Astrocyte of the hippocampus (primary cell): ENCODE results near the gene CDH2.

ENCODE experiments used
- DNase-seq: peaks from one replicate; pipeline ENCODE4 v3.0.0; 2011; ENCODE audit warnings: low read depth, low spot score

Gene CDH2

DNA sequence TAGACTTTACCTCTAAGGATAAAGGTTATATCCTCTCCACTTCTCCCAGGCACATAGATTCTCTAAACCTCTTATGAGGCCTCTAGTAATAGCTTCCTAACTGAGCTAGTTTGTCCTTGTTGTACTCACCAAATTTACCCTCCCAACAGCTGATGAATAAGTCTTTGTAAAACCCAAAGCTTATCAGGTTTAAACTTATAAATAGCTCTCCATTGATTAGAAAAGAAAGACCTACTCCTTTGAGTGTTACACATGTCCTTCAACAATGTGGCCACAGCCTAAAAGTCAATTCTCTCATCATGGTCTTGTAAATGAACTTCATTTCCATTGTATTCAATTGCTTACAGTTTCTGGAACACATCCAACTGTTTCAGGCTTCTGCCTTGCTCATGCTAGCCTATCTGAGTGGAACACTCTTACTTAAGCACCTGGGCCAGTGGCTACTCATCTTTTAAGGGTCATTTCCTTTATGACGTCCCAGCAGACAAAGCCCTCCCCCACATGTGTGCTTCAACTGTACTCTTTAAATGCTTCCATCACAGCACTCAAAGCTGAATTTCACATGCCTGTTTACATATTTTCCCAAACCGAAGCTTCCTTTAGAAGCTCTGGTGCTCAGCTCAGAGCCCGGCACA is 131.6 kb downstream of the CDH2 start:
- DNase-seq = peak; percentile 53

GRCh38 chr18:28044036-28044435 is 132.9 kb downstream of the CDH2 start:
- DNase-seq = no peak

DNA sequence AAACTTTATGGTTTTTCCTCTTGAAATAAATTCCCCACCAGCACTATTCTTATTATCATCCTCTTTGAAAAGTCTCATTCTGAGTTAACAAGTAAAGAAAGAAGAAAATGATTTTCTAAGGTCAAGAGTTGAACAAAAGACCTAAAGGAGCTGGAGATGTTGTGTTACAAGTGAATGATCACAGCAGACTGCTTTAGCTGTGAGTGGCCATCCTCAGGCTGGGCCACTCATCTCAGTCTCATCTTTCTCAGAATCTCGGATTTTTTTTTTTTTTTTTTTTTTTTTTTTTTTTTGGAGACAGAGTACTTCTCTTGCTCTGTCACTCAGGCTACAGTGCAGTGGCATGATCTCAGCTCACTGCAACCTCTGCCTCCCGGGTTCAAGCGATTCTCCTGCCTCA is 133.3 kb downstream of the CDH2 start:
- DNase-seq = no peak

DNA sequence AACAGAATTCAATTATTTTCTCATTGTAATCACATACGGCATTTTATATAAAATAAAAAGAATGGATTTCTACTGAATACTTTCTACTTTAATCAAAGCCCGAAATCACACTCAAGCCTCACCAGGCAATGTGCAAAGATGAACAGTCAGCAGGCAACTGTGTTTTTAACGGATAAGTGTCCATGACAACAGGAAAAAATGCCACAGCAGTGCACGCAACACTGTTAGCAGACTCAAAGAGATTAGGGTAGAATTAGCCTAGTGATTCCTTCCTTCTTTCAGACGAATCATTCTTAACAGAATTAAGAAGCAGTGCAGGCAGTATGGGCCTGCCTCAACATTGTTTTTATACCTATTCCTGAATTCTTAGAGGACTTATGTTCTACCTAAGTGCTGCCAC is 135.6 kb downstream of the CDH2 start:
- peak; percentile 91 for DNase-seq

DNA sequence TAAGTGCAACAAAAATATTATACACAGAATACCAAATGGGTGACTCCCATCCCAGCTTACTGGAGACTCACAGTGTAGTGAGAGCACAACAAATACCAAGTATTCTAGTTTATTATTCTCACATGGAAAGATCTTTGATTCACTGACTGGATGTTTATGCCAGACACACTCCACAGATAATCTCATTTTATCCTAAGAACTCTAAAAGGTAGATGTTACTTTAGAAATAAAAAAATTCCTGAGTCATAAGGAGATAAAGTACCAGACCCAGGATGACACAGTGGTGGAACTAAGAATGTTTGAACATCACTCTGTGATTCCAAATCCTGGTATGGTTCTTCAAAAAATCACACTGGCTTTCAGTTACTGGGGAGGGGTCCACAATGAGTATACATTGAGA is 136.2 kb downstream of the CDH2 start:
- DNase-seq = no peak

- DNase-seq = peak; percentile 45
Measured at GRCh38 chr18:28040211-28040610, 136.7 kb downstream of the CDH2 start.

- no peak for DNase-seq
Measured at GRCh38 chr18:28039691-28040090, 137.2 kb downstream of the CDH2 start.

- DNase-seq = peak; percentile 38
Measured at GRCh38 chr18:28039078-28039477, 137.9 kb downstream of the CDH2 start.

DNA sequence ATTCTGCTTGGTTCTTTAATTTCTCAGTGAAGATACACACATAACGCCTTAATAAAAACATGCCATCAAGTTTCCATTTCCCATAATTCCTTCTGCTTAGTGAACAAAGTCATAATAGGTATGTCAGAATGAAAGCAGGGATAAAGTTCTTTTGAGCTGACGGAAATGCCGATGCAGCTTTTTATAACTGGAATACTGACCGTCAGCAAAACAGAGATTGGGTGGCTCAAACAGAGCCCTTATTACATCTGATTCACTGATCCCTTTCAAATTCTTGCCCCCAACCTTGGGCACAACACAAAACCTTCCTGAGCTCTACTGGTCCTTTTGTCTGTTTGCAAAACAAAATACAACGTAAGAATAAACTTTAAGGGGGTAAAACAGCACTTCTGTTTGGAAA is 140.4 kb downstream of the CDH2 start:
- peak; percentile 74 for DNase-seq

GRCh38 chr18:28034567-28034966 is 142.4 kb downstream of the CDH2 start:
- DNase-seq = no peak

DNA sequence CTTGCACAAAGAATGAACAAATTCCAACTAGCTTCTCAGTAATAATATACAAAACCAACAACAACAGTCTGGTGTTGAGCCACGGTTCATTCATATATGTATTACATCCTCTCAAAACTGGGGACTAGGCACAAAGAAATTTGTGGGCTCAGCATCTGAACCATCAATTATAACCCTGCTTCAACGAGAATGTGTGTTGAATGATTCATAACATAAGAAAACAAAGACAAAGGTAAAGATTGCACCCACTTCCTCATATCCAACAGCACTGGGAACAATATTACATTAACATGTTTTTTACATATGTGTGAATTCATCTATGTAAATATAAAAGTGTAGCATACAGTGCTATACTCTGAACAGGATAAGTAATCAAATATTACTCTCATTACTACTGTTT is 144.8 kb downstream of the CDH2 start:
- no peak for DNase-seq

GRCh38 chr18:28030458-28030857 is 146.5 kb downstream of the CDH2 start:
- DNase-seq = no peak

- DNase-seq = no peak
Measured at GRCh38 chr18:28027755-28028154, 149.2 kb downstream of the CDH2 start.

DNA sequence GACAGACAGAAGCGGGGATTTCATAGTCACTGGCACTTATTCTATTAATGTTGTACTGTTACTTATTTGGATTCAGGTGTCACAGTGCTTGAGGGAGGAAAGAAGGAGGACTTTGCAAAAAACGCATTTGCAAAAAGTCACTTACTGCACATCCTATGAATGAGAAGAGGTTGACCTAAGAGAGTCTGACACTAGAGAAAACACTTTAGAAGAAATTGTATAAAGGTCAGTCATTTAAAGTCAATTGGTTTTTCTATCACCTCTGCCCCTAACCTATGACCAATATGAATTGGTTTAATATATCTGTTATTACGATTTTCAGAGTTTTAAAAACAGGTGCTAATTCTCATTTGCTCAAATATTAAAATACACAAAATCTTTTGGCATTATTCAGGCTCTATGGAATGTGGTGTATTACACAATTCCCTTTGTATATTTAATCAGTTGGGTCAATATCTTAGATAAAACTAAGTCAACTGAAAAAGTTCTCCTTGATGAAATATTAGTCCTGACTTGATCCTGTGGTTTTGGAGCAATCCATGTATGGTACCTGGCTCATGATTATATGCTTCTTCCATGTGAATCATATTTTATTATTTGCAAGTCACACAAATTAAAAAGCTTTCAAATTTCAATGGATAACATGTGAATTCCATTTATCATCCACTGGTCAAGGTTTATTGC is 157.4 kb downstream of the CDH2 start:
- DNase-seq = no peak

DNA sequence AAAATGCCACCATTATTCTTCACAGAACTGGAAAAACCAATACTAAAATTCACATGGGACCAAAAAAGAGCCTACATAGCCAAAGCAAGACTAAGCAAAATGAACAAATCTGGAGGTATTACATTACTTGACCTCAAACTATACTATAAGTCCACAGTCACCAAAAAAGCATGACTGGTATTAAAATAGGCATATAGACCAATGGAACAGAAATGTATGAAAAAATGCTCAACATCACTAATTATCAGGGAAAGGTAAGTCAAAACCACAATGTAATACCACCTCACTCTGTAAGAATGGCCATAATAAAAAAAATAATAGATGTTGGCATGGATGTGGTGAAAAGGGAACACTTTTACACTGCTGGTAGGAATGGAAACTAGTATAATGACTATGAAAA is 158.6 kb downstream of the CDH2 start:
- no peak for DNase-seq

GRCh38 chr18:28015671-28016070 is 161.3 kb downstream of the CDH2 start:
- DNase-seq = no peak

GRCh38 chr18:28013066-28013465 is 163.9 kb downstream of the CDH2 start:
- DNase-seq = peak; percentile 34

GRCh38 chr18:28012336-28012735 is 164.6 kb downstream of the CDH2 start:
- DNase-seq = no peak

- no peak for DNase-seq
Measured at GRCh38 chr18:28009589-28009988, 167.3 kb downstream of the CDH2 start.

DNA sequence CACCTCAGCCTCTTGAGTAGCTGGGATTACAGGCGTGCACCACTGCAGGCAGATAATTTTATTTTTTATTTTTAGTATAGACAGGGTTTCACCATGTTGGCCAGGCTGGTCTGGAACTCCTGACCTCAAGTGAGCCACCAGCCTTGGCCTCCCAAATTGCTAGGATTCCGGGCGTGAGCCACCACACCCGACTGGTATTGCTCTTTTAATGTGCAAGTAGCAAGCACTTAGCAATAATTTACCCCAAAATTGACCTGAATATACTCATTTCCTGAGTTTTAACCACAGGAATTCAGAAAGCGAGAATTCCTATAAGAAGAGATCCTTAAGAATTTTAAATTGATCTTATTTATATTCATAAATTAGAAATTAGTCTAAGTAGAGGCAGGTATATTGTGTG is 169.1 kb downstream of the CDH2 start:
- no peak for DNase-seq

DNA sequence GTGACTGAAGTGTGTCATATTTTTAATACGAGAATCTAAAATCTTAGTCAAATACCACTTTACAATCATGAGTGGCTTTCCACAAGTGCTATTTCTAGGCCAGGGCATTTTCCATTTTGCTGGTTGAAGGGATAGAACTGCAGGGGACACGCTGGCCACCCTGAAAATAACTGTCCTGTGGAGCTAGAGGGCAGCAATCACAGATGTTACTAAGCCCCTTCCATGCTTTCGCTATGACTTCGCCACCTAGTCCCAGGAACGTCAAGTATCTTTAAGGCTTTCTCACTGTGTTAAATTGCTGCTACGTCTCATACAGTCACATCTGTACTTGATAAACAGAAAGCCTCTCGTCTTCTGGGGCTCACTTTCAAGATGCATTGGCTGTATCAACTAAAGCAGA is 171.8 kb downstream of the CDH2 start:
- no peak for DNase-seq

GRCh38 chr18:28004606-28005005 is 172.3 kb downstream of the CDH2 start:
- DNase-seq = no peak

GRCh38 chr18:28003451-28003850 is 173.5 kb downstream of the CDH2 start:
- no peak for DNase-seq

- no peak for DNase-seq
Measured at GRCh38 chr18:28002841-28003240, 174.1 kb downstream of the CDH2 start.
